HG03460 (cell line): ENCODE measurements around the gene C4A.
"Not testable (repeated sequence)": the region's sequence is repeated elsewhere in the genome, so short reads cannot be mapped to it uniquely, and the experiment has no call there.

Experiments used
- ATAC-seq: cut with Tn5 transposase; IDR thresholded peaks from one replicate; pipeline ENCODE4 v1.9.1; 2021; ENCODE audit not compliant: unreplicated experiment

Gene C4A

GRCh38 chr6:32022100-32022499, 40.2 kb downstream of the C4A start:
- not testable (repeated sequence) for ATAC-seq

- not testable (repeated sequence) for ATAC-seq
Measured at GRCh38 chr6:32028631-32029030, 46.8 kb downstream of the C4A start.

- ATAC-seq = not testable (repeated sequence)
Measured at GRCh38 chr6:32029553-32029952, 47.7 kb downstream of the C4A start.

- not testable (repeated sequence) for ATAC-seq
Measured at GRCh38 chr6:32035283-32036013, 53.6 kb downstream of the C4A start.

GRCh38 chr6:32037136-32037535, 55.3 kb downstream of the C4A start:
- not testable (repeated sequence) for ATAC-seq

- ATAC-seq = not testable (repeated sequence)
Measured at GRCh38 chr6:32037598-32038524, 56.0 kb downstream of the C4A start, which contains the start of gene CYP21A2. CYP21A2 (plus strand) TSS chr6:32038415; CDS start chr6:32038423, 8 bp downstream.

GRCh38 chr6:32038878-32039277, 57.0 kb downstream of the C4A start:
- not testable (repeated sequence) for ATAC-seq

- not testable (repeated sequence) for ATAC-seq
Measured at GRCh38 chr6:32039321-32040274, 57.7 kb downstream of the C4A start.

GRCh38 chr6:32040299-32041049, 58.6 kb downstream of the C4A start:
- ATAC-seq = not testable (repeated sequence)

GRCh38 chr6:32041050-32041321, 59.1 kb downstream of the C4A start:
- ATAC-seq = not testable (repeated sequence)

- not testable (repeated sequence) for ATAC-seq
Measured at GRCh38 chr6:32041385-32041784, 59.5 kb downstream of the C4A start.

- not testable (repeated sequence) for ATAC-seq
Measured at GRCh38 chr6:32042276-32042675, 60.4 kb downstream of the C4A start.

- not testable (repeated sequence) for ATAC-seq
Measured at GRCh38 chr6:32043589-32044380, 61.9 kb downstream of the C4A start.

- ATAC-seq = not testable (repeated sequence)
Measured at GRCh38 chr6:32044916-32045315, 63.1 kb downstream of the C4A start.

- ATAC-seq = no peak
Measured at GRCh38 chr6:32045811-32046449, 64.1 kb downstream of the C4A start.

GRCh38 chr6:32046450-32047083, 64.7 kb downstream of the C4A start:
- no peak for ATAC-seq

- ATAC-seq = no peak
Measured at GRCh38 chr6:32047084-32047478, 65.2 kb downstream of the C4A start.

GRCh38 chr6:32047539-32047854, 65.6 kb downstream of the C4A start:
- no peak for ATAC-seq
